ENCODE measurements around the gene PIK3AP1.

Gene PIK3AP1

GRCh38 chr10:96646751-96647166, 73.6 kb downstream of the PIK3AP1 start:
- H3K4me3 ChIP-seq (ENCODE audit: low read depth, low read length): no peak overlapping the region
- H3K36me3 ChIP-seq (ENCODE audit: control insufficient read depth, insufficient read depth, low read length): peaks cover 5% of the 10 kb centered on the region
- no peaks in the 10 kb centered on the region for H3K4me1 ChIP-seq (ENCODE audit: control insufficient read depth, insufficient read depth, low read length)
- no peak overlapping the region for H3K9ac ChIP-seq (ENCODE audit: low read depth, low read length)
- no peaks in the 10 kb centered on the region for H3K9me3 ChIP-seq (ENCODE audit: control insufficient read depth, insufficient read depth, low read length)
- H3K27me3 ChIP-seq (ENCODE audit: control insufficient read depth, insufficient read depth, low read length): no peaks in the 10 kb centered on the region

DNA sequence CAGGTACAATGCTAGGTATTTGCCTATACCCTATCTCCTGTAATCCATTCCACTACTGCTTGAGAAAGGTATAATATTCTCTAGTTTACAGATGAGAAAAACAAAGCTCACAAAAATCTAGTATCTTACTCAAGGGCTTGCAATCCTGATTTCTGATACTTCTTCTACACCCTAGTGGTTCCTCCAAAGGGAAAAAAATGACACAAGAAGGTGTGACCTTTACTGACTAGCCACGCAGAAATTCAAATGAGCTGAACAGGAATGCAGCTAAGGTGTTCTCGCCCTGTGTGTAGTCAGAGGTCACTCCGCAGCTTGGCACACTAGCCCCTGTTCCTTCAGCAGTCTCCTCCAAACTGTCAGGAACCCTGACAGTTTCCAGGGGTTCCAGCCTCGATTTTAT, 74.0 kb downstream of the PIK3AP1 start:
- Histone ChIP-seq H3K36me3 (ENCODE audit: control insufficient read depth, insufficient read depth, low read length) (peaks cover 5% of the 10 kb centered on the region), H3K27me3 (ENCODE audit: control insufficient read depth, insufficient read depth, low read length) (no peaks in the 10 kb centered on the region), H3K9ac (ENCODE audit: low read depth, low read length) (no peak overlapping the region), H3K9me3 (ENCODE audit: control insufficient read depth, insufficient read depth, low read length) (no peaks in the 10 kb centered on the region), H3K4me3 (ENCODE audit: low read depth, low read length) (no peak overlapping the region), H3K4me1 (ENCODE audit: control insufficient read depth, insufficient read depth, low read length) (no peaks in the 10 kb centered on the region)

DNA sequence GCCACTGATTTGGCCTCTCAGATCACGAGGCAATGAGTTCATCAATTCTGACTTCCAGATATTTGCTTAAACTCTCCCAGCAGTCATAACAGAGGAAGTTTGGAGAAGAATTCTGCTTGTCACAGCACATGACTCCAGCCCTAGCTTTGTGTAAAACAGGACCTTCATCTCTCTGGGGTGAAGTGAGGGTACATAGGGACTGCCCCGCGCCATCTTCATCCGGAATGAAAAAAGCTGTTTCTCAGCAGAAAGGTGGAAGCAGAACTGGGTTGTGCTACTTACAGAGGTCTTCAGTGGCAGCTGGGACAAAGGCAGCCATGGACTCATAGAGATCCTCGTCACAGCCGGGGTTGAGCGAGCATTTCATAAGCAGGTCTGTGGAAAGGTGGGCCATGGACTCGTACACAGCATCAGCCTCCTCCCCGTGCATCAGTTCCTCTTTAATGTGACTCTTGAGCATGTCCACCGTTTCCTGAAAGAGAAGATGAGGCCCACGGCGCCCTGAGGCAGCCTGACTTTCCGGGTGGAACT, 75.1 kb downstream of the PIK3AP1 start:
- H3K4me3 ChIP-seq (ENCODE audit: low read depth, low read length): no peak overlapping the region
- H3K9ac ChIP-seq (ENCODE audit: low read depth, low read length): no peak overlapping the region
- H3K27me3 ChIP-seq (ENCODE audit: control insufficient read depth, insufficient read depth, low read length): no peaks in the 10 kb centered on the region
- peaks cover 5% of the 10 kb centered on the region for H3K36me3 ChIP-seq (ENCODE audit: control insufficient read depth, insufficient read depth, low read length)
- no peaks in the 10 kb centered on the region for H3K4me1 ChIP-seq (ENCODE audit: control insufficient read depth, insufficient read depth, low read length)
- no peaks in the 10 kb centered on the region for H3K9me3 ChIP-seq (ENCODE audit: control insufficient read depth, insufficient read depth, low read length)

GRCh38 chr10:96643920-96644319, 76.4 kb downstream of the PIK3AP1 start:
- Histone ChIP-seq H3K27me3 (ENCODE audit: control insufficient read depth, insufficient read depth, low read length) (no peaks in the 10 kb centered on the region), H3K9ac (ENCODE audit: low read depth, low read length) (no peak overlapping the region), H3K4me1 (ENCODE audit: control insufficient read depth, insufficient read depth, low read length) (no peaks in the 10 kb centered on the region), H3K9me3 (ENCODE audit: control insufficient read depth, insufficient read depth, low read length) (no peaks in the 10 kb centered on the region), H3K36me3 (ENCODE audit: control insufficient read depth, insufficient read depth, low read length) (peaks cover 5% of the 10 kb centered on the region), H3K4me3 (ENCODE audit: low read depth, low read length) (no peak overlapping the region)

DNA sequence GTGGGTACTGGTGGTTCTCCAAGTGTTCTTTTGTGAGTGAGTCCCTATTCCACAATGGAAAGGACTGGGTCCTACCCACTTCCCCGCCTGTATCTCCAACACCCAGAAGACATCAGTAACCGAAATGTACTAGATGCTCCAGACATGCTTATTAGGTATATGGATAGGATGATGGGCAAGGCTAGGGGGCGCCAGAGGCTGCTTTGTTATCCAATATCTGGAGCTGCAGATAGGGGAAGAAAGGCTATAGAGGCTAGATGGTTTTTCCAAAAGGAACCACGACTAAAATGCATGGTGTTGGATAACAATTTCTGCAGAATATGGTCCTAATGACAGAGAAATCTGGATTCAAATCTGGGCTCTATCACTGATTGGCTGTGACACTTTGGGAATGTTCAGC, 77.3 kb downstream of the PIK3AP1 start:
- Histone ChIP-seq H3K36me3 (ENCODE audit: control insufficient read depth, insufficient read depth, low read length) (no peaks in the 10 kb centered on the region), H3K4me1 (ENCODE audit: control insufficient read depth, insufficient read depth, low read length) (no peaks in the 10 kb centered on the region), H3K4me3 (ENCODE audit: low read depth, low read length) (no peak overlapping the region), H3K9ac (ENCODE audit: low read depth, low read length) (no peak overlapping the region), H3K9me3 (ENCODE audit: control insufficient read depth, insufficient read depth, low read length) (no peaks in the 10 kb centered on the region), H3K27me3 (ENCODE audit: control insufficient read depth, insufficient read depth, low read length) (no peaks in the 10 kb centered on the region)

GRCh38 chr10:96642530-96642929, 77.8 kb downstream of the PIK3AP1 start:
- Histone ChIP-seq H3K9me3 (ENCODE audit: control insufficient read depth, insufficient read depth, low read length) (no peaks in the 10 kb centered on the region), H3K27me3 (ENCODE audit: control insufficient read depth, insufficient read depth, low read length) (no peaks in the 10 kb centered on the region), H3K4me3 (ENCODE audit: low read depth, low read length) (no peak overlapping the region), H3K4me1 (ENCODE audit: control insufficient read depth, insufficient read depth, low read length) (no peaks in the 10 kb centered on the region), H3K9ac (ENCODE audit: low read depth, low read length) (no peak overlapping the region), H3K36me3 (ENCODE audit: control insufficient read depth, insufficient read depth, low read length) (no peaks in the 10 kb centered on the region)

GRCh38 chr10:96641396-96642295, 78.7 kb downstream of the PIK3AP1 start:
- Histone ChIP-seq H3K9ac (ENCODE audit: low read depth, low read length) (peak overlapping the region; percentile 20), H3K4me3 (ENCODE audit: low read depth, low read length) (no peak overlapping the region), H3K9me3 (ENCODE audit: control insufficient read depth, insufficient read depth, low read length) (no peaks in the 10 kb centered on the region), H3K27me3 (ENCODE audit: control insufficient read depth, insufficient read depth, low read length) (no peaks in the 10 kb centered on the region), H3K36me3 (ENCODE audit: control insufficient read depth, insufficient read depth, low read length) (no peaks in the 10 kb centered on the region), H3K4me1 (ENCODE audit: control insufficient read depth, insufficient read depth, low read length) (no peaks in the 10 kb centered on the region)

DNA sequence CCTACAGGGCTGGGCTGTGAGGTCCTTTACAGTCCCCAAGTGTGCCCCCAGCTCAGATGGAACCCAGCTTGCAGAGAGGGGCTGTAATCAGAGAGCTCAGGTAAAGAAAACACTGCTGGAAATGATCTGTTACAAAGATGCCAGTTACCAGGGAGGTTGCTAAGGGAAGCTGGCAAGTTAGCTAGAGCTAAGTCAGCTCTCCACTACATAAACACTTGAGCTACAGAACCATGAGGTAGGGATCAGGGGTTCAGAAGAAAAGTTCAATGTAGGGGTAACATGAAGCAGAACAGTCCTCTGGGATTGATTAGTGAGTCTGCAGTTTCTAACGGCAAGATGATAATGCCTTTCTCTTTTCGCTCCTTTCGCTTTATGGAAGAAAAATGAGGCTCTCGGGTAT, 80.4 kb downstream of the PIK3AP1 start:
- Histone ChIP-seq H3K4me1 (ENCODE audit: control insufficient read depth, insufficient read depth, low read length) (no peaks in the 10 kb centered on the region), H3K9ac (ENCODE audit: low read depth, low read length) (no peak overlapping the region), H3K9me3 (ENCODE audit: control insufficient read depth, insufficient read depth, low read length) (no peaks in the 10 kb centered on the region), H3K4me3 (ENCODE audit: low read depth, low read length) (no peak overlapping the region), H3K36me3 (ENCODE audit: control insufficient read depth, insufficient read depth, low read length) (no peaks in the 10 kb centered on the region), H3K27me3 (ENCODE audit: control insufficient read depth, insufficient read depth, low read length) (no peaks in the 10 kb centered on the region)

DNA sequence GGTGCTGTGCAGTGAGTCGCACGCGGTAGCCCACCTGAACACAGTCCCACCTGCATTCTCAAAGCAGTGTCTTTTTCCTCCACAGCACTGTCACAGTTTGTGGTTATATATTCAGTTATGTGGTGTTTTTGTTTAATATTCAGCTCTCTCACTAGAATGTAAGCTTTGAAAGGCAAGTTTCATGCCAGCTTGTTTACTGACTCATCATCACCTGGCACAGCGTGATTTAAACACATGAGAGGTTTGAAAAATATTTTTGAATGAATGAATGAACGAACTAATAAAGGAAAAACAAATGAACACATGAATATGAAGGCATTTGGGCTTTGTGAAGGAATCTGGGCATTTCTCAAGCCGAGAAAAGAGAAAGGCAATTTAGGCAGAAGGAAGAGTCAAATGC, 81.6 kb downstream of the PIK3AP1 start:
- H3K36me3 ChIP-seq (ENCODE audit: control insufficient read depth, insufficient read depth, low read length): no peaks in the 10 kb centered on the region
- H3K9me3 ChIP-seq (ENCODE audit: control insufficient read depth, insufficient read depth, low read length): no peaks in the 10 kb centered on the region
- H3K27me3 ChIP-seq (ENCODE audit: control insufficient read depth, insufficient read depth, low read length): no peaks in the 10 kb centered on the region
- no peak overlapping the region for H3K9ac ChIP-seq (ENCODE audit: low read depth, low read length)
- H3K4me3 ChIP-seq (ENCODE audit: low read depth, low read length): no peak overlapping the region
- H3K4me1 ChIP-seq (ENCODE audit: control insufficient read depth, insufficient read depth, low read length): no peaks in the 10 kb centered on the region

DNA sequence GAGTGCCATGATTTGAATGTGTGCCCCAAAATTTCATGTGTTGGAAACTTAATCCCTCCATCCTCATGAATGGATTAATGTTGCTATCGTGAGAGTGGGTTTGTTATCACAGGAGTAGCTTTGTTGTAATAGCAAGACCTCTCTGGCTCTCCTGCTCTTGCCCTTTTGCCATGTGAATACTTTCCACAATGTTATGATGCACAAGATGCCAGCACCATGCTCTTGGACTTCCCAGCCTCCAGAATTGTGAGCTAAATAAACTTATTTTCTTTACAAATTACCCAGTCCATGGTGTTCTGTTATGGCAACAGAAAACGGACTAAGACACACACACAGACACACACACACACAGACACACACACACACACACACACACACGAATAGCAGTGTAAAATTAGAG, 82.2 kb downstream of the PIK3AP1 start:
- Histone ChIP-seq H3K9ac (ENCODE audit: low read depth, low read length) (no peak overlapping the region), H3K27me3 (ENCODE audit: control insufficient read depth, insufficient read depth, low read length) (no peaks in the 10 kb centered on the region), H3K4me1 (ENCODE audit: control insufficient read depth, insufficient read depth, low read length) (no peaks in the 10 kb centered on the region), H3K9me3 (ENCODE audit: control insufficient read depth, insufficient read depth, low read length) (no peaks in the 10 kb centered on the region), H3K36me3 (ENCODE audit: control insufficient read depth, insufficient read depth, low read length) (no peaks in the 10 kb centered on the region), H3K4me3 (ENCODE audit: low read depth, low read length) (no peak overlapping the region)

DNA sequence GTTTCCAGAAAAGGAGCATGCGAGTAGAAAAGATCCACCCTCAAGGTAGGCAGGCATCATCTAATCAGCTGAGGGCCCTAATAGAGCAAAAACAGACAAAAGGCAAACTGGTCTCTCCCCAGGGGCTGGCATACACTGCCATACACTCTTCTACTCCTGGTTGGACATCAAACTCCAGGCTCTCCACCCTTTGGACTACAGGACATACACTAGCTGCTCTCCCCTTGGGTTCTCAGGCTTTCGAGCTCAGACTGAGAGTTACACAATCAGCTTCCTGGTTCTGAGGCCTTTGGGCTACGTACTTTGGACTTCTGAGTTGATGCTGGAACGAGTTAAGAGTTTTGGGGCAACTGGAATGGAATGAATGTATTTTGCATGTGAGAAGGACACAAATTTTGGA, 82.6 kb downstream of the PIK3AP1 start:
- Histone ChIP-seq H3K9me3 (ENCODE audit: control insufficient read depth, insufficient read depth, low read length) (no peaks in the 10 kb centered on the region), H3K9ac (ENCODE audit: low read depth, low read length) (no peak overlapping the region), H3K4me3 (ENCODE audit: low read depth, low read length) (no peak overlapping the region), H3K27me3 (ENCODE audit: control insufficient read depth, insufficient read depth, low read length) (no peaks in the 10 kb centered on the region), H3K4me1 (ENCODE audit: control insufficient read depth, insufficient read depth, low read length) (no peaks in the 10 kb centered on the region), H3K36me3 (ENCODE audit: control insufficient read depth, insufficient read depth, low read length) (no peaks in the 10 kb centered on the region)

DNA sequence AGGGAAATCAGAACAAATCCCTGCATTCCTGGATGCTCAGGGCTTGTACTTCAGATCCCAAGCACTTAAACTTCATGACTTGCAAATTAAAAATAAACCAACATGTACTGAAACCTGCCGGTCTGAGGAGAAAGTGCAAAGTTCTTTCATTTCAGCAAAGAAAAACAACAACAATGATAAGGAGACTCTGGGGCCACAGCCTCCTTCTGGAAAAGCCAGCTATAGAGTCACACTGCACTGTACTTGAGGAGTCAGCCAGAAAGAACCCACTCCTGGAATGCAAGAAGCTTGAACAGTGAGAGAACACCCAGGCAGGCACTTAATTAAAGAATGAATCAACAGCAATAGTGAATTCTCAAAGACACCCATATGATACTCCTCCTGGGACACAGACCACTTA, 83.8 kb downstream of the PIK3AP1 start:
- no peaks in the 10 kb centered on the region for H3K27me3 ChIP-seq (ENCODE audit: control insufficient read depth, insufficient read depth, low read length)
- H3K4me1 ChIP-seq (ENCODE audit: control insufficient read depth, insufficient read depth, low read length): no peaks in the 10 kb centered on the region
- no peaks in the 10 kb centered on the region for H3K9me3 ChIP-seq (ENCODE audit: control insufficient read depth, insufficient read depth, low read length)
- no peak overlapping the region for H3K9ac ChIP-seq (ENCODE audit: low read depth, low read length)
- H3K36me3 ChIP-seq (ENCODE audit: control insufficient read depth, insufficient read depth, low read length): no peaks in the 10 kb centered on the region
- no peak overlapping the region for H3K4me3 ChIP-seq (ENCODE audit: low read depth, low read length)
